HepG2 (cell line): ENCODE results near the gene CDC40.

Experiments used
- CBX1 ChIP-seq: IDR thresholded peaks from one replicate; pipeline ENCODE4 v1.6.1; 2016; ENCODE audit warnings: antibody characterized with exemption, low read depth
- CREM ChIP-seq, 2 experiments: sonication (generic) in 1 of 2; formaldehyde crosslinking in 1 of 2; IDR thresholded peaks; 2 replicates each; pipeline versions ENCODE4 v1.4.0 to v1.6.1; 2016 to 2020; ENCODE audit warnings: antibody characterized with exemption in 1 of 2, mild to moderate bottlenecking in 1 of 2, missing genetic modification reagents in 1 of 2
- CTCF ChIP-seq: sonication (generic); formaldehyde crosslinking; IDR thresholded peaks from 2 replicates; pipeline ENCODE4 v1.5.0; 2020; ENCODE audit warnings: mild to moderate bottlenecking, missing genetic modification reagents, moderate library complexity
- ETV6 ChIP-seq: sonication (generic); formaldehyde crosslinking; conservative IDR thresholded peaks from 2 replicates; pipeline ENCODE4 v1.4.0; 2020; ENCODE audit warnings: missing genetic modification reagents
- FOXA1 ChIP-seq, 2 experiments: fragments of 450-650 bp in 1 of 2; sonication (generic) in 1 of 2; formaldehyde crosslinking in 1 of 2; IDR thresholded peaks; 2 replicates each; pipeline versions ENCODE4 v1.4.0 to v1.6.1; 2016 to 2020; ENCODE audit warnings: missing genetic modification reagents in 1 of 2
- GABPA ChIP-seq, 2 experiments: IDR thresholded peaks; 2 replicates each; pipeline ENCODE4 v1.6.1; 2011 to 2016; ENCODE audit warnings: low read depth in 2 of 2, low read length in 1 of 2, missing biosample characterization in 1 of 2, missing genetic modification characterization in 1 of 2
- GMEB1 ChIP-seq: sonication (generic); formaldehyde crosslinking; IDR thresholded peaks from 2 replicates; pipeline ENCODE4 v1.5.1; 2020; ENCODE audit warnings: missing genetic modification reagents, mild to moderate bottlenecking, borderline replicate concordance
- HDAC6 ChIP-seq: fragments of 200-600 bp; sonication (generic); IDR thresholded peaks from 2 replicates; pipeline ENCODE4 v1.7.0; 2017; ENCODE audit warnings: mild to moderate bottlenecking, antibody characterized with exemption, low read length, low read depth
- HOXD1 ChIP-seq: sonication (generic); formaldehyde crosslinking; IDR thresholded peaks from 2 replicates; pipeline ENCODE4 v1.5.0; 2020; ENCODE audit warnings: missing genetic modification reagents
- MED1 ChIP-seq: sonication (generic); formaldehyde crosslinking; IDR thresholded peaks from 2 replicates; pipeline ENCODE4 v1.4.0; 2020; ENCODE audit warnings: missing genetic modification reagents
- POLR2A ChIP-seq, 2 experiments: IDR thresholded peaks; 2 replicates each; pipeline ENCODE4 v1.6.1; 2011; ENCODE audit warnings: low read depth in 2 of 2, low read length in 2 of 2, mild to moderate bottlenecking in 1 of 2, moderate library complexity in 1 of 2; ENCODE audit not compliant: insufficient read depth in 1 of 2
- ZBTB4 ChIP-seq: sonication (generic); formaldehyde crosslinking; IDR thresholded peaks from 2 replicates; pipeline ENCODE4 v1.4.0; 2020; ENCODE audit warnings: missing genetic modification reagents, mild to moderate bottlenecking, borderline replicate concordance
- ZFYVE20 ChIP-seq: sonication (generic); formaldehyde crosslinking; IDR thresholded peaks from 2 replicates; pipeline ENCODE4 v1.8.0; 2023; ENCODE audit warnings: low read depth, mild to moderate bottlenecking, moderate library complexity, missing genetic modification reagents, borderline replicate concordance
- ZSCAN29 ChIP-seq: sonication (generic); formaldehyde crosslinking; conservative IDR thresholded peaks from 2 replicates; pipeline ENCODE4 v1.4.0; 2020; ENCODE audit warnings: mild to moderate bottlenecking, missing genetic modification reagents

GRCh38 chr6:110250838-110251237 lies 70.6 kb downstream of the CDC40 start:
- TF ChIP-seq HDAC6 (no peak), ZBTB4 (CRISPR knock-in tag) (no peak), CBX1 (no peak), ZFYVE20 (CRISPR knock-in tag) (no peak), GABPA (IDR thresholded peaks at IDR 0.05; ENCODE audit: low read depth, low read length) (no peak), GABPA (CRISPR knock-in tag; IDR thresholded peaks at IDR 0.05; ENCODE audit: low read depth) (no peak), CTCF (CRISPR knock-in tag) (peak; percentile 20; the same call in 1 of the 2 replicates), POLR2A (IDR thresholded peaks at IDR 0.05; ENCODE audit: insufficient read depth in 1 of 2, low read depth in 2 of 2, low read length in 2 of 2) (no peak), GMEB1 (CRISPR knock-in tag) (no peak), CREM (IDR thresholded peaks at IDR 0.05) (no peak), CREM (CRISPR knock-in tag; IDR thresholded peaks at IDR 0.05) (no peak), ETV6 (CRISPR knock-in tag) (no peak), ZSCAN29 (CRISPR knock-in tag) (no peak), MED1 (CRISPR knock-in tag) (no peak), HOXD1 (CRISPR knock-in tag) (no peak), FOXA1 (IDR thresholded peaks at IDR 0.05) (no peak), FOXA1 (CRISPR knock-in tag; IDR thresholded peaks at IDR 0.05) (no peak)
